Measurements from ENCODE around the gene TH. TPM values are rescaled to one million over a fixed set of nuclear protein-coding genes. Genes with fewer than 3 reads are reported as not detected.

TH gene
- total and polyA plus RNA-seq, 2 experiments from 2014 or later: 0.34 TPM; not detected in 1

- Mint-ChIP-seq H3K4me3 (no peak overlapping the region), H3K27ac (no peak overlapping the region), H3K4me1 (peaks cover 6% of the 10 kb centered on the region; the same call in 1 of the 3 replicates), H3K36me3 (ENCODE audit: low read depth) (no peaks in the 10 kb centered on the region), H3K27me3 (ENCODE audit: insufficient read depth, low read depth, poor library complexity) (peaks cover 12% of the 10 kb centered on the region), H3K9me3 (no peaks in the 10 kb centered on the region)
- no peaks in the 10 kb centered on the region for H3K36me3 ChIP-seq (ENCODE audit: insufficient read depth)
- H2AFZ ChIP-seq: no peak overlapping the region
- H3K4me1 ChIP-seq (ENCODE audit: insufficient read depth): no peaks in the 10 kb centered on the region
- DNase-seq (ENCODE audit: low spot score) (no peak), ATAC-seq (no peak)
- no peaks in the 10 kb centered on the region for H3K27me3 ChIP-seq (ENCODE audit: insufficient read depth)
- H3K27ac ChIP-seq (ENCODE audit: low read depth): no peak overlapping the region
- no peaks in the 10 kb centered on the region for H3K79me2 ChIP-seq (replicated peaks; ENCODE audit: insufficient read depth)
- H3K4me3 ChIP-seq: no peak overlapping the region
- H3K9me2 ChIP-seq (ENCODE audit: insufficient read depth): no peaks in the 10 kb centered on the region
- 0 out of 2 replicates have a peak, but pooled peaks cover 6% of the 10 kb centered on the region for H3F3A ChIP-seq (replicated peaks; ENCODE audit: low read depth)
- H4K20me1 ChIP-seq (replicated peaks; ENCODE audit: insufficient read depth): no peaks in the 10 kb centered on the region
- TF ChIP-seq NANOG (IDR thresholded peaks at IDR 0.05; ENCODE audit: borderline replicate concordance): no peak
- no peak for TF ChIP-seq EZH2 (IDR thresholded peaks at IDR 0.05; ENCODE audit: low read depth, unreplicated experiment)
- TF ChIP-seq JUNB (IDR thresholded peaks at IDR 0.05; ENCODE audit: unreplicated experiment): no peak
- TF ChIP-seq CREB1 (CRISPR knock-in tag; IDR thresholded peaks at IDR 0.05; ENCODE audit: low read depth): no peak
- no peak for TF ChIP-seq ETS1 (IDR thresholded peaks at IDR 0.05)
- no peak for TF ChIP-seq CTCF (conservative IDR thresholded peaks at IDR 0.05; ENCODE audit: low read depth in 2 of 2)
- TF ChIP-seq ZNF462 (CRISPR knock-in tag; IDR thresholded peaks at IDR 0.05): no peak
- no peak for TF ChIP-seq ZNF114 (CRISPR knock-in tag; IDR thresholded peaks at IDR 0.05)
- no peak for TF ChIP-seq REST (IDR thresholded peaks at IDR 0.05; ENCODE audit: unreplicated experiment)
- no peak for TF ChIP-seq EZH2phosphoT487 (IDR thresholded peaks at IDR 0.05; ENCODE audit: unreplicated experiment)
- TF ChIP-seq POLR2AphosphoS5 (IDR thresholded peaks at IDR 0.05; ENCODE audit: low read depth): no peak
- TF ChIP-seq ZNF331 (CRISPR knock-in tag; IDR thresholded peaks at IDR 0.05; ENCODE audit: low read depth): no peak
- no peak for TF ChIP-seq STAT1 (IDR thresholded peaks at IDR 0.05; ENCODE audit: unreplicated experiment)
- H3K4me2 ChIP-seq: no peak overlapping the region
Observed at GRCh38 chr11:2190657-2191471, 19.2 kb upstream of the TH start.

All from GM23338 (cell line).